Measurements from ENCODE around the gene ARL3.

Gene ARL3

GRCh38 chr10:102633287-102633686 is 80.9 kb downstream of the ARL3 start:
- no peak for DNase-seq

GRCh38 chr10:102632394-102633111 is 81.6 kb downstream of the ARL3 start:
- no peak for DNase-seq

GRCh38 chr10:102631525-102632393 is 82.4 kb downstream of the ARL3 start:
- no peak for DNase-seq

GRCh38 chr10:102630663-102631062 is 83.5 kb downstream of the ARL3 start:
- no peak for DNase-seq

- no peak for DNase-seq
These were observed 84.3 kb downstream of the ARL3 start for GRCh38 chr10:102629661-102630614.

- no peak for DNase-seq
These were observed 85.7 kb downstream of the ARL3 start for GRCh38 chr10:102628451-102628911.

DNA sequence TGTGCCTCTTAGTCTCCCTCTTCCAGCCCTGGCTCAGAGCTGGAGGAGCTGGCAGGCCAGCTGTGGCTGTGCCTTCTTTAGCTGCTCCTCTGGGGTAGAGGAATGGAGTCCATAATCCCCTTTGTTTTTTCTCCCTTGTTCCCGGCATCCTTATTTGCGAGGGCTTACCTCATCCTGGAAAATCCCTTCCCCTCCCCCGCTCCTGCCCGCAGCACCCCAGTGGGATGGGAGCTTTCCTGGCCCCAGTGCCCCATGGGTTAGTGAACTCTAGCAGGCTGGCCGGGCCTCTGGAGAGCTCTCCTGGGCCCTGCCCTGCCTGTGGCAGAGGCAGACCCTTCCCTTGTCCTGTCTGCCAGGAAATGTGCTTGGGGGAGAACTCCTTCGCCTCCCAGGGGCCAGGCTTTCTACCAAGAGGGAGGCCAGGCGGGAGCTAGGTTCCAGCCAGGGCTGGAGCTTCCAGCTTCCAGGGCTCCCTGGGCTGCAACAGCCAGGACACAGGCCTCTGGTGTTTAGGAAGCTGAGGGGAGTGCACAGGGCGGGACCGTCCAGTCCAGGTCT is 86.4 kb downstream of the ARL3 start:
- no peak for DNase-seq

DNA sequence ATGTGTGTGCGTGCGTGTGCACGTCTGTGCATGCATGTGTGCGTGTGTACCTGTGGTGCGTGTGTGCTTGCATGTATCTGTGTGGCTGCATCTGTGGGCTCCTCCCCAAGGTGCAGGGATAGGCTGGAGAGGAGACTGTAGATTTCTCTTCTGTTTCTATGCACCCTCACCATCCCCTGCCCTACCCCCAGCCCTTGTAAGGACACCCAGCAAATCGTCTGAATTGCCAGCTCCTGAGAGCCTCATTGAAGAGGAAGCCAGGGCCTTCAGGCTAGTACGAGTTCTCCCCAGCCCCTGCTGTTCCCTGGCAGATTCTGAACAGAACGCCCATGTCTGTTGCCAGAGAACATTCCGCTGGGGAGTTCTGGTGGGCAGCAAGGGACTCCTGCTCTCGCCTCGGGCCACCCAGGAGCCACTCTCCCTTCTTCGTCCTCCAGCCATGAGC is 86.9 kb downstream of the ARL3 start:
- DNase-seq, result no peak

GRCh38 chr10:102626026-102626685 is 88.0 kb downstream of the ARL3 start:
- no peak for DNase-seq

GRCh38 chr10:102624751-102625645 is 89.2 kb downstream of the ARL3 start:
- DNase-seq, result no peak

DNA sequence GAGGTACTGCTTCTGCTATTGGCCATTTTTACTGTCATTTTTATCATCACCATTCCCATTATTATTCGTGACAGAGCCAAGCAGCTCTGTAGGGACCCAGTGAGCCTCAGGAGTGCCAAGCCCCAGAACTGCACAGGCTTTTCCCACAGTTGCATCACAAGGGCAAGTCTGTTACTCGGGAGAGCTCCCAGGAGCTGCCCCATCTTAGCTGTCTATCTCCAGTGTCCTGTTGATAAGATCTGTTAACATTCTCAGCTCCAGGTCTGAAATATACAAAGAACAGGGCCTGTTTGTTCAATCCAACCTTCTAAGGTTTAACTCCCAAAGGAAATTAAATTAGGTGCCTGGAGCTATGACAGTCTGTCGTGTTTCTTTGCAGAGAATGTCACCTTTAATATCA is 90.1 kb downstream of the ARL3 start:
- DNase-seq, result no peak
